Skeletal muscle cell (primary cell): ENCODE results near the gene ANK2.
A peak's percentile ranks its signal among the peaks of the same experiment; 100 is the strongest.

Experiments
- DNase-seq: peaks from one replicate; pipeline ENCODE4 v3.0.0-alpha.2; 2010; ENCODE audit warnings: low read depth
- H3K4me3 ChIP-seq: 2 replicates; pipeline ENCODE4 v1.5.1; 2011; ENCODE audit warnings: low read depth, mild to moderate bottlenecking, control low read depth, low read length, moderate library complexity

Gene ANK2

DNA sequence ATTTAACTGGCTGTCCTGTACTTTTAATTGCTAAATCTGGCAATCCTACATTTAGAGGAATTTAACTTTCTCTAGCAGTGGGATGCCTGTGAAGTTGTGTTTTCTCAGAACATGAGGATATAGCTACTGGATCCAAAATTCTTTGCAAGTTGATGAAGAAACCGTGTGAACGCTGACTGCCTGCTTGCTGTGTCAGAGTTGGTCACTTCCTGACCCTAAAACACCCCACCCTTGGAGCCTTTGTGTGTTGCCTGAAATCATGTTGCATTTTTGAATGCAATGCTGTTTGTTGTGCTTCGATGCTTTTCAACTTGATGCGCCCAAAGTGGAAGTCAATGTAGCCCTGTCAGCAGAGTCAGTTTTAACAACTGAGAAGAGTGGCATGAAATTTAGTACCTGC, 211.2 kb downstream of the ANK2 start:
- DNase-seq = no peak
- no peak overlapping the region for H3K4me3 ChIP-seq

DNA sequence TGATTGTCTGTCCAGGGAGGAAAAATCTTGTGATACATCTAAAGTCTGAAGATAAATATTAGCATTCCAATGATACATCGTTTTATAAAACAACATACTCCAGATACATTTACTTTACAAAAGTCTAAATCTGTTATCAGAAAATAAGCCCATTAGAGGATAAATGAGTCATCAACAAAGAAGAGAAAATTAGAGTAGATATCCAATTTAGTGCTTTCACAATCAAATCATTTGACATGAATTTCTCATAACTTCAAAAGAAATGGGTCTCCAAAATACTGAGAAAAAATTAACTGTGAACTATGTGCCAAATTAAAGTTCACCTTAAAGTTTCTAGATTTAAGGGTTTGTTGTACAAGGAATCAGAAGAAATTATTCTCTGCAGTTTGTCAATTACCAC, 213.8 kb downstream of the ANK2 start:
- no peak for DNase-seq
- H3K4me3 ChIP-seq = no peak overlapping the region

DNA sequence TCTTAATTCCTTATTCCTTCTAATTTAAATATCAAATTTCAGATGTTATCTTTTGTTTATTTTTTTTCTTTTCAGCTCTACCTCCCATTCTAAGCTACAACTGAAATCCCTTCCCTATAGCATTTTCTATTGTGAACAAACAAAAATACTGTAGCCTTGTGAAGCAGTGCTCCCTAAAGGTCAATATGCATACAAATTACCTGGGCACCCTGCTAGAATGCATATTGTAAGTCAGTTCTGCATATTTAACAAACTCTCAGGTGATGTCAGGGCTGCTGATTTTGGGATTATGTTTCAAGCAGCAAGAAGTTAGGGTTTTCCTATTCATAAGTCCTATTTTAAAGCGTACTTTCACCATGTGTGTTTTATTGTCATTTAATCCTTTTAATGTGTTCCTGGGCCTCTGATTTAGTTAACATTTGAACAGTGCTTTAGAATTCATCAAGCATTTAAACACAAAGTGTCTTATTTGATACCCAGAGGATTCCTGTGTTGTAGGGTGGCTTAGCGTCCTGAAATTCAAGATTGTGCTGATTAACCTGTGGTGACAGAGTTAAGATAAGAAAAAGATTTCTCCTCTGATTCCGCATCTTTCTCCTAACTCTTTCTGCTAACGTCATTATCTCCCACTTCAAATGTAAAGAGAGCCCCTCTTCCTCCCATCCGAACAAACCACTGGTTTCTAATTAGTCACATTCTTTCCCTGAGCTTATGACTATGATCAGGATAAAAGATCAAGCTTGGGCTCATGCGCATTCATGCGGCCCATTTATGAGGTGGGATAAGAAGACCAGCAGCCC, 221.3 kb downstream of the ANK2 start:
- DNase-seq = no peak

DNA sequence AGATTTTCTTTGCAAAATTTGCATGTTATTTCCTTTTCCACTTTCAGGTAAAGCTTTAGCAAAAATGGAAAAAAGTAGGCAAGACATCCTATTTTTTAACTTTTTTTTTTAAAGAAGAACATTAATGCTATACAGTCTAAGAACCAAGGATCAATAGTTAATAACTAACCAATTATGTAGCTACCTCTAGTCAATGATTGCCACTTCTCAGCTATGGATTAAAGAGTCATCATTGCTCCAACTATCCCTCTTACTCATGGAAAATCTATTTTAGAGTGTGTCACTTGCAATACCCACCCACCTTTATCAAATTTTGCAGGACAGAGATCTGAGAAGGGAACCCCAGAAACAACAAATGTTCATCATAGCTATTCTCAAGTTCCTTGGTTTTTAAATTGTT, 223.1 kb downstream of the ANK2 start:
- no peak for DNase-seq
- H3K4me3 ChIP-seq = no peak overlapping the region

More for the DNA sequence above, 221.3 kb downstream of the ANK2 start:
- no peak overlapping the region for H3K4me3 ChIP-seq

DNA sequence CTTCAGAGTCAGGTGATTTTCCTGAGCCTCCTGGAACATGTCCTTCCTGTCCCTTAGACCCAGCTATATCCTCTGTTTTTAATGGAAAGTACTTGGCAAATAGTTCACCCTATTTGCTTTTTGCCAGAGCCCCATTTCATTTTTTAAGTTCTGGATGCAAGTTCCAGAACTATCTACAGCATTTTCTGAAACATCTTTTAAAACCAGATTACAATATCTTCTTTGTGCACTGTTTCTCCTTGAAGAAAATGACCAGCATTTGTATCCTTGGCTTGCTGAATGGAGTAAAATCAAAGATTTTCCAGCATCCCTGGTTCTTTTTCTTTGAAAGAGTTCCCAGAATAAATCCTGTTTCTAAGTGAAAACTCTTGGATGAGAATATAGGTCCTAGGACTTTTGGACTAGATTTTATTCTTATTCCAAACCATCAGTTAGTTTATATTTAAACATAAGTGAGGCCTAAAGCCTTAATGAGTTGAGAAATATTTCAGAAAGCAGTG, 224.3 kb downstream of the ANK2 start:
- no peak overlapping the region for H3K4me3 ChIP-seq
- no peak for DNase-seq

DNA sequence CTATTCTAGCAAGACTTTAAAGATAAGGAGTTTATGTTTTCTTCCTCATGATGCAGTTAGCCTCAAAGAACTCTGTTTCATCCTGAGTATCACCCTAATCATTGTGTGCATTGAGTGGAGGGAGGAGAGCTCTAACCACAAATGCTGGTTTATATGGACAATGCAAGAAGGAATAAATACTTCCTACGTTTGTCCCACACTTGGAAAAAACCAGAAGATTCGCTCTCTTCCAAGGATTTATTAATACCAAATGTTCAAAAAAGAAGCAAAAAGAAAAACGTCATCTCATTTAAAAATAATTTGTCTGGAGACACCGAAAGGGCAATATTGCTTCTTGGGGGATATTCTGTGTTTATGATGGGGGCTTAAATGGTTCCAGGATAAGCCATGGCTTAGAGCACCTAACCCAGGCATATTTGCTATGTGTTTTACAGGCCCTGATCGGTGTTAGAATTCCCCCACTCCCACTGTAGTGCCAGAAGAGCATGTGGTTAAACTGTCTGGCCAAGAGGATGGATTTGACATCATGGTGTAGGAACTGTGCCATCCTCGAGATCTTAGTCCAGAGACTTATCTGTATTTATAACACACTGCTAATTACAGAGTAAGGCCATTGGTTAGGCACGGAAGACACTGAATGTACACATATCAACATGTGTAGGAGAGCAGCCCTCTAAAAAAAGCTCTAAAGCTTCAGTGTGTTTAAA, 227.2 kb downstream of the ANK2 start:
- DNase-seq = no peak
- H3K4me3 ChIP-seq = no peak overlapping the region

DNA sequence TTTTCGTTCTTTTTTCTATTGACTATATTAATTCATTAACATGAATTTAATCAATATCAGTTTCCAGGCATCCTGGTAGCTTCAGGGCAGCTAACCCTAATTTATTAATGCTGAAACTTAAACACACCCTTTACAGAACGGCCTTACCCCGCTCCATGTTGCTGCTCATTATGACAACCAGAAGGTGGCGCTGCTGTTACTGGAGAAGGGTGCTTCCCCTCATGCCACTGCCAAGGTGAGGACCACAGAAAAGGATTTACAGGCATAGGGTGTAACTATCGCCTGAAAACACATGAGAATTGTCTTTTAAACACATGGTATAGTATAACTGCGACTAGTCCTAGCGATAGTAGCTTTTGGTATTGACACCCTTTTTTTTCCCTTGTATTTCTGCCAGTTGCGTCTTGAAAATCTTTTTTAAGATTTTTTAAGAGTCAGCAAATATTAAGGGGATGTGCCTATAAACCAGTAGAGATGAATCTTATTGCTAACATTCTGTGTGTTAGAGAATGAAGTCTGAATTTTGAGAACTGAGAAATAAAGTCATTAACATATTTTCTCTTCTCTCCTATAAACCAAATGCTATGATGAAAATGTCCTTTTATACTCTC, 229.0 kb downstream of the ANK2 start:
- peak; percentile 43 for DNase-seq
- H3K4me3 ChIP-seq = no peak overlapping the region

DNA sequence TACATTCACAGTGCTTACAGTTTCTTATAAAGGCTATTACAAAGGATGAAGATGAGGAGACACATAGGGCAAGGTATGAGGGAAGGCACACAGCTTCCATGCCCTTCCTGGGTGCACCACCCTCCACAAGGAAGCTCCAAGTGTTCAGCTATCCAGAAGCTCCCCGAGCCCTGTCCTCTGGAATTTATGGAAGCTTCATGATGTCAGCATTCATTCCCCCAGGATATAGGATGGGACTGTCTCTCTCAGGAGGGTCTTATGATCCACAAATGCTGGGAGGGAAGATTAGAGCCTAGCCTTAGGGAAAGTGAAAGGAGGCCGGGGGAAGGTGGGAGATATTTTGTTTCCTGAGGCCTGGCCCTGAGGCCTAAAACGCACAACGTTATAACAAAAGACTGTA, 236.0 kb downstream of the ANK2 start:
- no peak for DNase-seq
- H3K4me3 ChIP-seq = no peak overlapping the region

DNA sequence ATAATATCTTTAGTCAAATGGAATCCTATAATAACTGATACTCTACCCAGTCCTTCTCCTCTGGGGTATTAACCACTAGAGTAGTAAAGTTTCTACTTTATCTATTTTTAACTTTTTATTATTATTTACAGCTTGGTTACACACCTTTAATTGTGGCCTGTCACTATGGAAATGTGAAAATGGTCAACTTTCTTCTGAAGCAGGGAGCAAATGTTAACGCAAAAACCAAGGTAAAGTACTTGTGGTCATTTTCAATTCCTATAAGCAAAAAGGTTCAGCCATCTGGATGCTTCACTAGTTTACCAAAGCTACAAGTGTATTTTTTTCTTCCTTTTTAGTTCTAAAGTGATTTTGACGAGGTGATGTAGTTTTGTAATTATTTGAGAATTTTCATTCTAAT, 238.8 kb downstream of the ANK2 start:
- DNase-seq = no peak
- no peak overlapping the region for H3K4me3 ChIP-seq

DNA sequence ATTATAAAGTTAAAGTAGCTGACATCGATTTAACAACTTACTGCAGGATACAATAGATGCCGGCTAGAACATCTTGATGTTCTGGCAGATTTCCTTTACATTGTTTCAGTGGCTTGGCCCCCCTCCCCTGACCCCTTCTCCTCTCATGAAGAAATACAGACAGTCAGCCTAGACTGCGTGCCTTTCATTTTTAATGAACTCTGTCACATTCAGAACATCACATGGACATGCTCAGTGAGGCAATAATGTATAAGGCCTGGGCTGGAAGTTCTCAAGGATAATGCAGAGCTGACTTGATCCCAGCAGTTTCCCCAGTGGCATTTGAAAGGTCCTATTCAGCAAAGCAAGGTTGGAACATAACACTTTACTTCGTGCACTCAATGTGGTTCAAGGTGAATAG, 239.2 kb downstream of the ANK2 start:
- DNase-seq = peak; percentile 55
- H3K4me3 ChIP-seq = no peak overlapping the region

DNA sequence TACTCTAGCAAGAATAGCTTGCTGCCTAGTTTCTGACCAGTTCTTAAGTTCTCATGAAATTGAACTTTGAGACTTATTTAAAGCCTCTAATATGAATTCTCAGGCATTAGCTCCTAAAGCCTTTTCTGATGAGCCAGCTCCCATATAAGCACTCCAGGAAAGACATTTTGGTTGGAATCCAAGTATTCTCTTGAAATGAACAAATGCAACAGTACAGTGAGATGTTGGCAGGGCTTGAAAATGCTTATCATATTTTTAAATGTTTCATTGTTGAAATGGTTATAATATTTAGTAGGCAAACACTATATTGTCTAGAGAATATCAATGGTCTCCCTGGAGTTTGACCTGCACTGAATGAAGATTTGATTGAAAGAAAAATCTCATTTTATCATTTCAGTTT, 240.3 kb downstream of the ANK2 start:
- no peak overlapping the region for H3K4me3 ChIP-seq
- peak; percentile 10 for DNase-seq

DNA sequence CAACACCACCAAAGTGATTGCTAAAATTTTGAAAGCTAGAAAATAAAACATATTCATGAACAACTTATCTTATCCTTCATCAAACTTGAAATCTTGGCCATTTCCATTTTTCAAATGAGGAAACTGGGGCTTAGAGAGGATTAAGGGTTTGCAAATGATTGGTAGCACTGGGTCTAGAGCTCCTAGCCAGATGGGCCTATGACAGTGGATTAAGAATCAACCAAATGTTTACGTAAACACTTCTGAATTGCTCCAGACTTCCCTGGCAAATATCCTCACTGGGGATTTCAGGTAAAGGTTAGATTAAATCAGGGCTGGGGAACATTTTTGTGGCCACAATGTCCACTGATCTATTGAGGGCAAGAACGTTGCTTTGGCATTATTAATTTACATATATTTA, 241.2 kb downstream of the ANK2 start:
- no peak overlapping the region for H3K4me3 ChIP-seq
- no peak for DNase-seq

DNA sequence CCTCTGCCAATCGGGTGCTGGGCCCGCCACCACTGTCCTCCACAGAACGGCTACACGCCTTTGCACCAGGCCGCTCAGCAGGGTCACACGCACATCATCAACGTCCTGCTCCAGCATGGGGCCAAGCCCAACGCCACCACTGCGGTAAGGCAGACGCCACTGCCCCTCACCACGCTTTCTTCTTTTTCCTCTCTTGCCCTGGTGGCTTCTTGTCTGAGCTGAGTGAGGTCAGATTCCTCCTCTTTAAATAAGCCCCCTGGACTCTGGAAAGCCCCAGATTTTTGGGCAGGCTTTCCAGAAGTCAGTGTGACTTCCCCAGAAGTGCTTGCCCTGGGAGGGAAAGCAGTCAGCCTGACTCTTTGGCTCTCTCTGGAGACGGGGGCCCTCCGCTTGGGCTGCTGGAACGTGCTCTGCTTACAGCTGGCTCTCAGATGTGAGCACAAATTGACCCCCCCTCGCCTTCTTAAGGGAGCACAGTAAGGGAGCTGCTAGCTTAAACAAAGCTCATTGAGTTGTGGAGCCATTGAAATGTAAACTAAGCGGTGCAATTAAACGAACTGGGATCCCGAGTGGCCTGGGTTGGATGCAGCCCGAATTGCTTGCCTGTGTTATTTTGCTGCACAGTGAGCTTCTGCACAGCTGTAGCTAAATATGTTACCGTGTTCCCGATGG, 243.1 kb downstream of the ANK2 start:
- DNase-seq = peak; percentile 18
- H3K4me3 ChIP-seq = no peak overlapping the region

DNA sequence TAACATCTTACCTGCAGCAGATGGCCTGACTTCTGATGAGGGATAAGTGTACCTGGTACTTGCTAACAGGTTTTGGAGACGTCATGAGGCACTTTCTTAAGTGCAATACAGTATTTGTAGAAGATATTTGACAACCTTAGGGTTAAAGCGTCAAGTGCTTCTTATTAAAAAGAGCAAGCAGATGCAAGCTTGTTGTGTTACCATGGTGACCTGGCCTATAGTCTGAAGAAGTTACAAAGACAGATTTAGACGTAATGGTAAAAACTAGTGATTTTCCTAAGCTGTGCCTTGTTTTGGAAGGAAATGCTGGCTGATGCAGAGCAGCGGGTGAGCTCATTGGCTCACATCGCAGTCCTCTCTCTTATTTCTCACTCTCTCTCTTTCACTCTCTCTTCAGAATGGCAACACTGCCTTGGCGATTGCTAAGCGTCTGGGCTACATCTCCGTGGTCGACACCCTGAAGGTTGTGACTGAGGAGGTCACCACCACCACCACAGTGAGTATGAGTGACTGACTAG, 243.6 kb downstream of the ANK2 start:
- DNase-seq = peak; percentile 35
- no peak overlapping the region for H3K4me3 ChIP-seq

DNA sequence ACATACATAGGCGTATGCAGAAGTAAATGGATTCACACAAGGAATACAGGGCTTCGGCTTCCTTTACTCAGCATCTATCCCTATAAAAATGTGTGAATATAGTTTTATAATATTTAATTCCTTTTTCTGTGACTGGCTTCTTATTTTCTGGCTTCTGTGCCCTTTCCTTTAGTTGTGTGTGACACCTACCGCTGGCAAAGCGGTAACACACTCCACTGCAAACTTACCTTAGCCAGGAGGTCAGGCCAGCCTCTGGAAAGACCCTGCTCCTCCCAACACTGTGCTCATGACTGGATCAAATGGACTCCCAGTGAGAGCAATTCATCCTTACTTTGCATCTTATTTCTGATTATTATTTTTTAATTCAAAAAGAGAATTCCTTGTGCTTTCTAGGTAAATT, 244.2 kb downstream of the ANK2 start:
- no peak for DNase-seq
- no peak overlapping the region for H3K4me3 ChIP-seq

DNA sequence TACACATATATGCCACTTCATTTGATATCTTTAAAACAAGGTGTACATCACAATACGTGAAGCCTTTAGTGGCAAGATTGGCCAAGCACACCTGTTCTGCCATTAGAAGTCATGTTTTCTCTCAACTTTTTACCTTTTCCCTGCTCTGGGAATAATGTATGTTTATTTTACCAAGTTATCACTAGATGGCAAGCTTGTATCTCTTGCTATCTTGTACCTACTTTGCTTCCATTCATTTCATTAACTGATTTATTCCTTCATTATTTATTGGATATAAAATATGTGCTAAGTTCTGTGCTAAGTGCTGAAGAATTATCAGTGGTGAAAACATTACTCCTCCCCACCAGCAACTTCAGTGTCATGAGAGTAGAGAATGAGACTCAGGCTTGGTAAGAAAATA, 245.5 kb downstream of the ANK2 start:
- H3K4me3 ChIP-seq = no peak overlapping the region
- DNase-seq = no peak

DNA sequence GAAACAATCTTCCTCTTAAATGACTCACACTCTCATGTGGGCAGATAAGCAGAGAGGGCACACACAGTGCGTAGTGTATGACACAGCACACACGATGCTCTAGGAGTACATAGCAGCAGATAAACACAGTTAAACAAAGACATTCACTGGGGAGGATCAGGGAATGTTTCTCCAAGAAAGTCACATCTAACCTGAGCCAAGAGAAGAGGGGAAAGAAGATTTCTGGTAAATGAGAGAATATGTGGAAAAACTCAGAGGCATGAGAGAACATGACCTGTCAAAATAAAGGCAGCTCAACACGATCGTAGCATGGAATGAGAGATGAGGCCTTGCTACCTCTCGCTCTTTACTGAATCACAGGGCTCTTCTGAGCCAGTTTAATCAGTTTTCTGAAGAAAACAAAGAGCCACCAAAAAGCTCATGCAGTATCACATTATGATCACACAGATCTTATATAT, 251.0 kb downstream of the ANK2 start:
- DNase-seq = peak; percentile 92
- no peak overlapping the region for H3K4me3 ChIP-seq

DNA sequence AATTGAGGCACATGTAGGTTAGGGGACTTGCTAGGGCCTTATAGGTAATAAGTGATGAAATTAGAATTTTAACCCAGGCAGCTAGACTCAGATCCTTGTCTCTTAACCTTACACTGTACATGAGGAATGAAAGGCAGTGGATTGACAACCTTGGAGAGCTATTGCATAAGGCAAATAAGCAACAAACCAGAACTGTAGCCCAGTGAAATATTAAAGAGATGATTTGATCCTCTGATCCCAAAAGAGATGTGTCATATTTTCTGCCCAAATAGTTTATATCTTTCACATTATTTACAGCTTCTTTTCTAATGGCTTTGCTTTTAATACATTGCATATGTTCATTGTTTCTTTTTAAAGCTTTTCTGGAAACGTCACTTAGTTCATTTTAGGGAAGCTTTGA, 252.6 kb downstream of the ANK2 start:
- DNase-seq = no peak
- no peak overlapping the region for H3K4me3 ChIP-seq

DNA sequence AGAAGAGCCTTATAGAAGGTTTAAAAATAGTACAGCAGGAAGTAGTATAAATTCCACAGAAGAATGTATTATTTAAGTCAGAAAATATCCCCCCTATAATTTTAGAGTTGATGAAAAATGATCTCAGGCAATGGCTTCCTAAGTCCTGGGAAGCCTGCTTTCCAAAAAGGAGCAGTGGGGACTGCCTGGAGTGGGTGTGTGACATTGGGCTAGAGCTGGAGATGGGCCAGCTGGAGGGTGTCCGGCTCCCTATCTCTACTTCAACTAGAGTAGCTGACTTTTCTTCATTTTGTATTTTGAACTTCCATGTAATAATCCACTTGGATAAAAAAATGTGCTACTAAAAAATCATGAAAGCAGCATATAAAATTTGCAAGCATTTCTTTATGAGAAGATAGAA, 253.9 kb downstream of the ANK2 start:
- no peak for DNase-seq
- no peak overlapping the region for H3K4me3 ChIP-seq

DNA sequence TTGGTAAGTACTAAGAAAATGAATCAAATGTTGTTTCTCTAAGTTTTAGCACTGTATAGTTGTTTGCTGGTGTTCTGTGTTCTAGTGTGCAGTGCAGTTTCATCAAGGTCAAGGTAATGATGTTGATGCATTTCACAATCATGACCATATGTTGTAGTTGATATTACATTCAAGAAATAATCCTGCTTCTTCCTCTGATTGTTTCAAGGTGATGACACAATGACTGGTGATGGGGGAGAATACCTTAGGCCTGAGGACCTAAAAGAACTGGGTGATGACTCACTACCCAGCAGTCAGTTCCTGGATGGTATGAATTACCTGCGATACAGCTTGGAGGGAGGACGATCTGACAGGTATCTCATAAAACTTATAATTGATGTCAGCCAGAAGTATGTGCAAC, 261.6 kb downstream of the ANK2 start:
- H3K4me3 ChIP-seq = no peak overlapping the region
- no peak for DNase-seq
